NCI-H774 (cell line): Measurements from ENCODE around the gene RYK.
"Not testable (repeated sequence)": the region's sequence is repeated elsewhere in the genome, so short reads cannot be mapped to it uniquely, and the experiment has no call there.

Experiments used
- DNase-seq: peaks from one replicate; lab custom pipeline; 2025; lab: John Stamatoyannopoulos, UW

Gene RYK

DNA sequence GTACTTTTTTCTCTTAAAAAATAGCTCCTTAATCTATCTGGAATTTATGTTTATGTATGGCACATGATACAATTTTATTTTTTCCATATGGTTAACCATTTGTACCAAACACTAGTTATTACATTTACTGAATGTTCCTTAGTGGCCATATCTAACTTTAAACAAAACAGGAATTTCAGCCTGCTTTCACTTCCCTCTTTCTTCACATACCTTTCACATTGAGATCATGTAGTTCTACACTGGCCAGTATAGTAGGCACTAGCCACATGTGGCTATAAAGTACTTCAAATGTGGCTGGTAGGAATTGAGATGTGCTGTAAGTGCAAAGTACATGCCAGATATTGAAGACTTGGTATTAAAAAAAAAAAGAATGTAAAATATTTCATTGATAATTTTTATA is 4.7 kb upstream of the RYK start:
- no peak for DNase-seq

DNA sequence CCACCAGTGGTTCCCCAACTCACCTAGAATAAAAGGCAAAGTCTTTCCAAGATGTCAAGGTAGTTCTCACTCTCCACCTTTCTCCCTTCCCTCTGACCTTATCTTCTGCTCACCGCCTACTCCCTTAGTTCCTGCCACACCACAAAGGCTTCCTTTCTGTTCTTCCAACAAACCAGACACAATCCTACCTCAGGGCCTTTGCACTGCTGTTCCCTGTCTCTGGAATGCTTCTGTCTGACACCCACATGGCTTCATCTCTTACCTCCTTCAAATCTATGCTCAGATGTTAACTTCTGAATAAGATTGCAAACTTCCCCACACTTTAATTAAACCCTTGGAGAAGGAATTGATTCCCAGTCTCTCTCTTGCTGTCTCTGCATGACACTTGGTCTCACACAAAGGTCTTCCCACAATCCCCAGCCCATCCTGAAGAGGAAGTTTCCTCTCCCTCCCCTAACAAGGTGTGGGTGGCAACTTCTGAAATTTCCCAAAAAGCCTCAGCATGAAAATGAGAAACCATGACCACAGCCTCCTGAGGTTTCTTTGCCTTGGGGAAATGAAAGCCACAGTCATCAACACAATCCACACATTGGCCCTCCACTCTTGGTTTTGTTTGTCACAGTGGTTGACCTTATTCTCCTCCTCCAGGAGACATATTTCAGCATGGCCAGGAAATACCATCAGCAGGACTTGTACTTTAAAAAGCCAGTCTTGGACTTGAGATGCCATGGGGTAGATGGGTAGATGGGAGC is 3.0 kb upstream of the RYK start:
- no peak for DNase-seq

DNA sequence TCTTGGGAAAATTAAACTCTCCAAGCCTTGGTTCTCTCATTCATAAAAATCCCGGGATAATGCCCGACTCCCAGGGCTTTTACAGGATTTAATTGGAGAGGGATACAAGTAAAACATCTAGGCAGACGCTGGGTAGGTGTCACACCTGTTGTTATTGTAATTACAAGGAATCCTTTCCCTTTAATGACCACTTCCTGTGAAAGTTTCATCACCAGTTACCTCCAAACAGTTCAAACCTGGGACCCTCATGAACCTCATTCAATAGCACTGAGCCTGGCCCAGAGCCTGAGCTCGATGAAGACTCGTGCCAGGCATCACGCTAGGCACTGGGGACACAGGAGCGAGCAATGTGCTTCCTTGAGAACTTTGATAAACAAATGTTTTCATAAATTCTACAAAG is 2.1 kb upstream of the RYK start:
- no peak for DNase-seq

DNA sequence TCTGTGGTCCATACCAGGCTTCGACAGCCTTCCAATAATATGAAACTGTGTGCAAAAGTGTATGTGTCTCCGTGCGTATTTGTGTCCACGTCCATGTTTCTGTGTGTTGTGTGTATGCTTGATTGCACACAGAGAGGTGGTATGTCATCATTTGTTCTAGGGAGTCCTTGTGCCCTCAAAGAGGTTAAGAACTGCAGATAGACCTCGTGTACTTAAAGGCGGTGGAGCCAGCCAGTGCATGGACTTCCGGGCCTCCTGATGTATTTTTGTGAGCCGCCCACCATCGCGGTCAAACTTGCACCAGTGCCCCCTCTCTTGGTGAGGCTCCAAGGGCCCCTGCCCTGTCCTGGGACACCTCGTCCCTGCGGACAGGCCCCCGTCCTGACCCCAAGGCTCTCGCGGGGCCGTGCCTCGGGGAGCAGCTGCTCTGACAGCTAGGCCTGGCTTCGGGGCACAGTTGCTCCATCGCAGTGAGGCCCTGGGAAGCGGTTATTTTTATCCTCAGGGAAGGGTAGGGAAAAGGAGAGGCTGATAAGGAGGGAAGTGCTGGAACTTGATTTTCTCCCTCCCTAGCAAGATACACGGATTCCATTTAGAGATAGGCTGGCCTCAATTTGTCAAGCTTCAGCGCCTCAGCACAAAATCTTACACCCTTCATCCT is 1.2 kb upstream of the RYK start:
- no peak for DNase-seq

DNA sequence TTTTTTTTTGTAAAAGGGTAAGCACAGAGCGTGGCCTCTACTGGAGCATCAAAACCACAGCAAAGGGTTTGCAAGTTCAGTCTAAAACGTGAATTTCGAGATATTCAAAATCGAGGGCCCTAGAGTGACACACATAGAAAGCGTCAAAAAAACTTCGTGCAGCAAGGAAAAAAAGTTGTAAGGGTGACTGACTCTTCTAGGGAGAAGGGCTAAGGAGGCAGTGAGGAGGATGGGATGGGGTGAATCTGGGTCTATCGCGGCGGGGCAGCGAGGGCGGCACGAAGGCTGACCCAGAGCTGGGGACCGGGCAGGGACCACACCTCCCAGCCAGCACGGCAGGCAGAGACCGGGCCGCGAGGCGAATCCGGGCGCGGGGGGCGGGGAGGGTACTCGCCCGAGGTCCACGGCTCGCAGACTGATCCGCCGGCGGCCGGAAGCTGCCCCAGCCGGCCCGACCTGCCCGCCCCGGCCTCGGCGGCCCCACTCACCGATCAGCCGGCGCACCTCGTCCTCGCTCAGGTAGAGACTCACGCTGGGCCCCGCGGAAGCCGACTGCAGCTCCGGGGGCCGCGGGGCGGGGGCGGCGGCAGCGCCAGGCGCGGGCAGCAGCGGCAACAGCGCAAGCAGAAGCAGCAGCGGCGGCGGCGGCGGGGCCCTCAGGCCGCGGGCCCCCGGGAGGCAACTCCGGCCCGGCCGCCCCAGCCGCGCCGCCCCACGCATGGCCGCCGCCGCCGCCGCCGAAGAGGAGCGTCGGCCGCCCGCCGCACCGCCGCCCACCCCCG is 533 bp downstream of the RYK start:
- DNase-seq: no peak

DNA sequence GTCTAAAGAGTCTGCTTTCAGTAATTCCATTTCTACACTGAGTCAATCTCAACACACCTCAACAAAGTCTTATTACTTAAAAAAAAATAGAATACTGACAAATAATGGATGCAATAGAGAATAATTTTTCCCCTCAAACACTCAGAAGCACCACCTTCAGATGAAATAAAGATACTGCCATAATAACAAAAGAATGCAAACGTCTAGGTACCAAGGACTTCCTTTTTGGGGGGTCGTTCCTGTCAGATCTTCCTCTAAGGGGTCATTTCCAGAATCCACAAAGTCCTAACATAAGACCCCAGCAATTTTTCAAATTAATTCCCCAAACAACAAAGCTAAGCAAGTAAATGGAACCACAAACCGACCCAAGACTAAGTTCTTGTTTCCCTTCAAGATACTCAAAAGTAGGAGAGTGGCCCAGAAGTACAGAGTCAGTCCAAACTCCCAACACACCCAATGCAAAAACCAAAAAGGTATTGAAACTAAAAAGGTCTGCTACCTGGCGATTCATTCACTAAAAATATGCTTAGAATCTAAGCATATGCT is 1.3 kb downstream of the RYK start:
- no peak for DNase-seq

DNA sequence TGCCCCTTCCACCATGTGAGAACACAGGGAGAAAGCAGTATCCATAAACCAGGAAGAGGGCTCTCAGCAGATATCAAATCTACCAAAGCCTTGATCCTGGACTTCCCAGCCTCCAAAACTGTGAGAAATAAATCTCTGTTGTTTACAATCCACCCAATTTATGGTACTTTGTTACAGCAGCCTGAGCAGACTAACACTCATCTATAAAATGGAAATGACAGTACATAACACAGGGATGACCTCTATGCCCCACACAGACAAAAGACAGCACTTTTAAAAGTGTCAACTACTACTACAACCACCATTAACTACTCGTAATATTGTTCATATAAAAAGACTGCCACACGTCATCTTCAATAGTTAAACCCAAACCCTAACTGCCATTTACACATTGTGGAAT is 5.7 kb downstream of the RYK start:
- DNase-seq: no peak

DNA sequence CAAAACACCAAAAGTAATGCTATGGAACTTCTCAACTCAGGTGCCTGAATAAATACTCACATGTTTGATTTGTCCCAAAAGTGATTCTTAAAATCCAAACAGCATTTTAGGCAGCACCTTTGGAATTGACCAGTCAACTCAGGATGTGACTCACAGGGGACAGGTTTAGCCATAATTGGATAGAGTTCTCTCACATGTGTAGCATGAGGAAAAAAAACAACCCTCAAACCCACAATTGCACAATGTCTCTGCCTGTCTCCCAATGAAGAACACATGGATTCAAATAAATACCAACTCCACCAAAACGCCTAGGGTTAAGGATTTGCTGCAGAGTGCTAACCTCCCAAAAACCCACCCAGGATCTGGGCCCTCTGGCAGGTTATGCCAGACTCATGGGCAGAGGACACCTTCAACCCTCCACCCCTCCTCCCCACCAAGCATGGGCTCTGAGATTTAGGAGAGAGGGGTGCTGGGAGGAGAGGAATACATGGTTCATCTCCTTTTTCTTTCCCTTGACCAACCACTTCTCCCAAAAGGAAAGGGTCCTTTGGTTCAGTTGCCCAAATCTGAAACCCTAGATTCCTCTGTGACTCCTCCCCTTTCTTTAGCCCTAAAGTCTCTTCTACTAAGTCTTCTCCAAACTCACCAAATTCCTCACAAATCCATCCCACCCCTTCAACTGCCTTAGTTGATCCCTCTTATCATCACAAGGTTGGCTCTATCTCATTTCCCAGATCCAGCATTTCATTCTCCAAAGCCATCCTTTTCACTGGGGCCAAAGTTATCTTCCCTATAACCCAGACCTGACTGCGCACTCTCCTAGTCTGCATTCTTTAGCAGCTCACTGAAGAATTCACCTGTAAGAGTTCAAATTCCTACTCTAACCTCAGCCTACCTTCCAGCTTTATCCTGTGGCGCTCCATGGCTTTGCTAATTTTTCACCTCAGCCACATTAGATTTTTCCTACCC is 7.7 kb downstream of the RYK start:
- DNase-seq: no peak

DNA sequence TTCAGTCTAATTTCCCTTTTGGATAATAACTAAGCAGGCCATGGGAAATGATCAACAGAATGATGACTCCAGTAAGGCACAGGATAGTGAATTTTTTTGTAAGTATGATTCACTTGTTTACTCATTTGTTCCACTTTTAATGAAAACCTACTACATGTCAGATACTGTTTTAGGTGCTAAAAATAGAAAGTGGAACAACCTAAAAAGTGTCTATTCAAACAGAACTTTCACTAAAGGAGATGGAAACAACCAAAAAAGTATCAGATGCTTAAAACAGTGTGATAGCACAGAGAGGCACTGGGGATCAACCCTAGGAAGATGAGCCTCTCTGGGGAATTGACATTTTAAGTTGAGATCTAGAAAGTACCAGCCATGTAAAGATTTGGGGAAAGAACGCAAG is 11.1 kb downstream of the RYK start:
- no peak for DNase-seq

DNA sequence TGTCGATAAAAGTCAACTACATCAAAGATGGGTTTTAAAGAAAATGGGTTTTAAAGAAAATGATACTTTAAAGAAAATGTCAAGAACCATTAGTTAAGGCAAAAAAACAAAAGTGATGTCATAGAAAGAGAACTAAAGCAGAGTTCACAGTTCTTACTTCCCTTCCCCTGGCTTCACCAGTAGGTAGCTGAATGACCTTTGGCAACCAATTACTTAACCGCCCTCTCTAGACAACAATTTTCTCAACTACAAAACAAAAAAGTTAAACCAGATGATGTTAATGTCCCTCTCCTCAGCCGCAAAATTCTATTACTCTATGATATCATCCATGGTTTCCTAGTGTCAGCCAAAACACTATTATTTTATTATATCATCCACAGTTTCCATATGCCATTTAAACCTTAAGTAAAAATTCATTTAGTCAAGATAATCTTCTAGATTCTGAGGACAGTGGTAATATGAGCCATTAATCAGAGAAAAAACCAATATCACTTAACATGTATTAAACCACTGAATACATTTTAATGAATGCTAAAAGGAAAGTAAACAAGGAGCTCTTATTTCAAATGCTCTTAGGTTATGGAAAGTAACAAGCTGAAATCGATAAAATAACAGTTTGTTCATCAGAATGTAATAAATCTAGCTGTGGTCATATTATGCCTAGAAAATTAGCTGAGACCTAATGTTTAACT is 13.1 kb downstream of the RYK start:
- DNase-seq: no peak

DNA sequence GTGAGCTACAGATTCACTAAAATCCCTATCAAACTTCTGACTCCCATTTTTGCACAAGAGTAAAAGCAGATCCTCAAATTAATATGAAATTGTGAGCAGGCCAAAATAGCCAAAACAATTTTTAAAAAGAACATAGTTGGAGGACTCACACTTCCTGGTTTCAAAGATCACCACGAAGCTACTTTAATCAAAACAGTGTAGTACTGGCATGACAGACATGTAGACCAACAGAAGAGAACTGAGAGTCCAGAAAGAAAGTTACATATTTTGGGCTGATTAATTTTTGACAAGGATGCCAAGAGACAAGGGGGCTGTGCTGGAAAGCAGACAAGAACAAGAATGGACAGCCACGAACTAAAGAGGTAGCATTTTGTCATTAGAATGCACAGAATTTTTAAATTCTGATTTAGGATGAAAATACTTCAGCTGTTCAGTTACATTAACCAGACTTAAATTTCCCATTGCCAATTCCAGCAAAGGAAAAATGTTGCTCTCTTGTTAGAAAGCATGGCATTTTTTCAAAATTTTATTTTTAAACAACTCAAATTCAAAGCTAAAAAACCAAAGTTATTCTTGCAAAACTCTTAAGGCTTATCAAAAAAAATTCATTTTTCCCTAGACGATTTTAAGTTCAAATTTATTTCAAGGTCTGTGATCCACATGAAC is 14.0 kb downstream of the RYK start:
- DNase-seq: no peak

DNA sequence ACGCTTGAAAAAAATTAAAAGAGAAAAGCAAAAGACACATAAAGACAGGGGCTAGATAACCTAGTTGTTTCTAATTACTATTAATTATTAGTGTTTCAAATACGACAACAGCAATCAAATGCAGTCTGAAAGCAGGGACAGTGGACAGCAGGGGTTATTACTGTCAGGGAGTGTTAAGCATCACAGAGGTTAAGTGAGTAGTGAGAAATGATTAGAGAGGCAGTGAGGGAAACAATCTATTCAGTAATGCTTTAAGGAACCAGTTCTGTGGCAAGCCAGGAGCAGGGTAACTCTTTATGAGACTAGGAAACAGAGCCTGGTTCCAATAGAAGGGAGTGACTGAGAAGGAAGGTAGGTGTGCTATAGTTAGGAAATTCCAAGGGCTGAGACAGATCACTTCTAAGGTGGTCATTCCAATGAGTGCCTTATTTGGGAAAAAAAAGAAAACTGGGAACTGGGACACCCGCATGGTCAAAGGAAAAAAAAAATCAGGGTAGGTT is 15.0 kb downstream of the RYK start:
- no peak for DNase-seq

DNA sequence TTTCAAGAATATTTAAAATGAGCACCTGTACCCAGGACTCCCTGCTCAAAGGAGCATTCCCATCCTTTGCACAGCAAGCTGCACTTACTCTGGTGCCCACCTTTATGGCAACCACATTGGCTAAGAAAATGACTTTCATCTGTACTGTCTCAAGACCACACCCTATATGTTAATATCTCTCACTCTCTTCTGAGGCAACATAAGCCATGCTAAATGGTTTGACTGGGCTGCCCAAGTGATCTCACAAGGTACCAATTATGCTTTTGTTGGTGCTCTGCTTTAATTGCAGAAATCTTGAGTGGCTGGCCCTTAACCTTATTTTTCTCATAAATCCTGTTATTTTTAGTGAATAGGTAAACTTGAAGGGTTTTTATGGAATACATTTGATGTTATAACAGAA is 17.7 kb downstream of the RYK start:
- DNase-seq: no peak

DNA sequence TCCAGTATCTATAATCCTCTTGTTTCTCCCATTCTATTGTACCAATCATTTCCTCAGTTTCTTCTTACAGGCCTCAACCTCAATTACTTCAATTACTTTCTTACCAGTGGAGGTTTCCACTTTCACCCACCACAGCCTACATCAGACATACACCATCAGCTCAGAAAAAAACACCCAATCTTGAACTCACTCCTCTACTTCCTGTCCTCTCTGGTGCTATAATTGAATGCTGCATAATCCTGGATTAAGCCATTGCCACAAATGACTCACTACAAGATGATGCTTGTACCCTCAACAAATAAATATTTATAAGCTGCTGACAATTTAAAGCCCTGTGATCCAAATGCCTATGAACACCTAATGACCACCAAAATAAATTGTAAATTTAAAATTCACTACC is 18.5 kb downstream of the RYK start:
- no peak for DNase-seq

DNA sequence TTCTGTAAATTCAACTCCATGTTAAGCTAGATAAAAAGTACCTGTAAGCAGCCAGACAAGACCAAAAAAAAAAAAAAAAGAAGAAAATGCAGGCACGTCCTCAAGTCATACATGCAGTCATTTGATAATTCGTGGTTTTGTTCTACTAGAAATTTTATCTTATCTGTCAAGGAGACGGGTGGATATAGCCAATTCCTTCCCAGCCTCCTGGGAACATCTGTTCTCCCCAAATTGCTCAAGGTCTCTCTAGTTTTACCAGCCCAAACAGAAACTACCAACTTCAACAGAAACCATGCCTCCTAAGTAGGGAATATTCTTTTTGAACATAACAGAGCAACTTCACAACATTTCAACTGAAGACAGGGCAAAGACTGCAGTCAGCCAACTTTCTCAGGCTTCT is 19.5 kb downstream of the RYK start:
- DNase-seq: no peak

DNA sequence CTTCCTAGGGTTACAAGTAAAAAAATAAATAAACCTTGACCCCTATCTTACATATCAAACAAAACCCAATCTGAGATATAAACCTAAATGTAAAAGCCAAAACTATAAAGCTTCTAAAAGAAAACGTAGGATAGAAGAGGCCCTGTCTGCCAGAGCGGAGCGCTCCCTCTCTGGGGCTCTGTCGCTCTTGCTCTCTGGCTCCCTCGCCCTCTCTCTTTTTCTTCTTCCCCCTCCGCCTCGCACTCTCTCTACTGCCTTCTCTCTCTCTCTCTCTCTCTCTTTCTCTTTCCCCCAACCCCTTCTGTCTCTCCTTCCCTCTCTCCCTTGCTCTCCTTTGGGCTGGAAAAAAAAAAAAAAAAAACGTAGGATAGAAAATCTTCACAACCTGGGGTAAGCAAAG is 21.6 kb downstream of the RYK start:
- DNase-seq: no peak

DNA sequence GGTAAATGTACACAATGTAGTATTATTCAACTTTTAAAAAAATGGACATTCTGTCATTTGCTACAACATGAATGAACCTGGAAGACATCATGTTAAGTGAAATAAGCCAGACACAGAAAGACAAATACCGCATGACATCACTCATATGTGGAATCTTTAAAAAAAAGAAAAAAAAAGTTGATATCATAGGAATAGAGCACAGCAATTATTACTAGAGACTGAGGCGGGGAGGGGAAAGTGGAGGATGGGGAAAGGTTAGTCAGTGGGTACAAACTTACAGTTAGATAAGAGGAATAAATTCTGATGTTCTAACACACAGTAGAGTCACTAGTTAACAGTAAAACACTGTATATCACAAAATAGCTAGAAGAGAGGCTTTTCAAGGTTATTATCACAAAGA is 22.2 kb downstream of the RYK start:
- no peak for DNase-seq

DNA sequence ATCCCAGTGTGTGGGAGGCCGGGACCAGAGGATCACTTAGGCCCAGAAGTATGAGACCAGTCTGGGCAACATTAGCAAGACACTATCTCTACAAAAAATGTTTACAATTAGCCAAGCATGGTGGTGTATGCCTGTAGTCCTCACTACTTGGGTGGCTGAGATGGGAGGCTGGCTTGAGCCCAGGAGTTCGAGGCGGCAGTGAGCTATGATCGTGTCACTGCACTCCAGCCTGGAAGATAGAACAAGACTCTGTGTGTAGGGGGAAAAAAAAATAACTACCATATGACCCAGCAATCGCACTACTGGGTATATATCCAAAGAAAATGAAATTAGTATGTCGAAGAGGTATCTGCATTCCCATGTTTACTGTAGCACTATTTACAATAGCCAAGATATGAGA is 22.6 kb downstream of the RYK start:
- DNase-seq: no peak

DNA sequence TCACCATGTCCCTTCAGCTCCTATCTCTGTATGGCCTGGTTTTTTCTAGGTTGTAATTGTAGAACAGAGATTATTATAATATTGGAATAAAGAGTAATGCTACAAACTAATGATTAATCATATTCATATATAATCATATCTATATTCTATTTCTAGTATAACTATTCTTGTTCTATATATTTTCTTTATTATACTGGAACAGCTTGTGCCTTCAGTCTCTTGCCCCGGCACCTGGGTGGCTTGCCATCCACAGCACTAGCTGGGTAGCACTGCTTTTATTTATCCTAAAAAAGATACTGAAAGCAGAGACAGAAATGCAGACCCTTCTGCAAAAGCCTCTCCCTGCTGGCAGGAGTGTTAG is 25.9 kb downstream of the RYK start:
- not testable (repeated sequence) for DNase-seq

DNA sequence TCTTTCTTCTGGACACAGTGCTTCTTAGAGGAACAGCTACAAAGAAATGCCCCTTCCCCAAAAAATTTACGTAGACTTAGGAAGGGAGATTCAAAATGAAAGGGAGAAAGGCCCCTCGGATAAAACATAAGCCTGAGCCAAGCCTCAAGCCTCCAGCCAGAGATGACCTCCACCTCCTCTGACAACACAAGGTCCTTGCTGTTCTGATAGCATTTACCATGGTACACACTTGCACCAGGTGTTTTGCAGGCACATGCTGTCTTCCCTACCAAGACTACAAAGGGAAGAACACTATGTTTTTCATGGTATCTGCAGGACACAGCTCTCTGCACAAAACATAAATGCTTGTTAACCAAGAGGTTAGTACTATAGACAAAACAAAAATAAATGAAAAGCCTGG is 27.8 kb downstream of the RYK start:
- DNase-seq: no peak

DNA sequence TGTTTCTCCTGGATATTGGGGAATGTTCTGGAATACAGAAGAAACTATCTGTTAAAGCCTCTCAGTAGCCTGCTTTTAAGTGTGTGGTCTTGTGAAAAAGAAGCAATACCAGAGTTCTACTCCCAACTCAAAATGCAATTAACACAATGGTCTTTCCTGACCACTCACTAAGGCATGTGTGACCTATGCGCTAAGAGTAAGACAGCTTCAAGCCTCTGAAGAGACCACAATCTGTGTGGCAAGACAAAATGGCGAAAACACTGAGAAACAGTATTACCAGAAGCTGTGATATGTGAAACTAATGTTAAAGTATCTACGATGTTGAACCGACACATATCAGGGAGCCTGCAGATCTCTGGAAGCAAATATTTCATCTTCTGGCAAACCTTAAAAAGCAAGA is 33.8 kb downstream of the RYK start:
- DNase-seq: no peak
